ENCODE measurements around the gene AIFM2.
"Not testable (repeated sequence)": the region's sequence is repeated elsewhere in the genome, so short reads cannot be mapped to it uniquely, and the experiment has no call there.

AIFM2 gene

DNA sequence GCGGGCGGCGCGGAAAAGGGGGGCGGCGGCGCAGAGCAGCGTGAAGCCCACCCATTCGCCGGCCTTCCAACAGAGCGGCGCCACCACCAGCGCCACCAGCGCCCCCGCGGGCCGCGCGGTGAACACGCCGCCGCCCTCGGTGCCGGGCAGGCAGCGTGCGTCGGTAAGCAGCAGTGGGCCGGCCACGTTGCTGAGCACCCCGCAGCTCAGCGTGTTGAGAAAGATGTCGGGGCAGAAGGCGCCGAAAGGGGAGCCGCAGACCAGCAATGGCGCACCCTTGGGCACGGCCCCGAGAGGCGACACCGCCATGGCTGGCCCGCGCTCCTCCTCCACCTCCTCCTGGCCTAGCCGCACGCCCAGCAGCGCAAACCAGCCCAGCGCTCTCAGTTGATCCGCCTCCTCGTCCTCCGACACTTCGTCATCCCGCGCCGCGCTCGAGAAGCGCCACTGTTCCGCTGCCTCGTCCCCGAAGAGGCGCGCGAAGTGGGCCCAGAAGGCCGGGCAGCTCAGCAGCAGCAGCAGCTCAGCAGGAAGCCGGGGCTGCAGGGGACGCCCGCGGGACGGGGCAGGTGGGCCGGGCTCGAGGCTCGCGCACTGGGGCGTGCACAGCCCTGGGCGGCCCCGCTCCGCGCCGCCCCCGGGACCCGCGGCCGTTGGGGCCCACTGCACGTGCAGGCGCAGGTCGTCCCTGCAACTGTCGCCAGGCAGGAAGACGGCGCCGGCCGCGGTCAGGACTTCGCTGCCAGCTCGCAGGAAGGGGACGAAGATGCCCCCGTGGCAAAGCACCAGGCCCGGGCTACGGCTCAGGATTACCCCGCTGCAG is 13.3 kb upstream of the AIFM2 start:
- no peak for FAIRE-seq

DNA sequence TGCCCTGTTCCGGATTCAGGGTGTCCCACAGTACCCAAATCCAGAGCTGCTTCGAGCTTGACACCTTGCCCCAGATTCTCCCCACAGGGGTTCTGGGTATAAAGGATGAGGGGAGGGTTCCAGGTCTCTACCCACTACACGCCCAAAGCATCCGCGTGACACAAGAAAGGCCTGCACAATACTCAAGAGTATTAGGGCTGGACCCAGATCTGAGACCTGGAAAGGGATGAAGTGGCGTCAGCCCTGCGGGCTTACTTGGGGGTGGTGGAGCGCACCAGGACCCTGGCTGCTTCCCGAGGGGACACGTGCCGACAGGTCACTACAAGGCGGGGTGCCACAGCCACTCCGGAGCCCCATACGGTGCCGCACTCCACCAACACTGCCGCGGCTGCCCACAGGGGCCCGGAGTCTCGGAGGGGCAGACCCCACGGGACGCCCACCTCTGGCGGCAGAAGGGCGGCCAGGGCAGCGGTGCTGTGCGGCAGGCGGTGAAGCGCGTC is 12.6 kb upstream of the AIFM2 start:
- no peak for FAIRE-seq

- no peak for FAIRE-seq
These were observed 11.9 kb upstream of the AIFM2 start for GRCh38 chr10:70144372-70145110.

GRCh38 chr10:70142555-70142954 is 9.9 kb upstream of the AIFM2 start:
- no peak for FAIRE-seq

GRCh38 chr10:70140297-70140696 is 7.7 kb upstream of the AIFM2 start:
- FAIRE-seq: no peak

DNA sequence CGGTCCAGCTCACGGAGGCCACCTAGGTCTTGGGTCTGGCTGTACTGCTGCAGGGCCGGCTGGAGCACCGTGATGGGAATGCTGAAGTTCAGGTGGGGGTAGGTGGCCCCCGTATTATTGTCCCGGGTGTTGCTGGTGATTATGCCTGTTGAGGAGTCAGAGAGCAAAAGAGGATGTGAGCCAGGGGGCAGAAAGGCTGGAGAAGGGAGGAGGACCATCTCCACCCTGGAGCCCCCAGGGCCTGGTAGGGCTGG is 7.3 kb upstream of the AIFM2 start:
- no peak for FAIRE-seq

DNA sequence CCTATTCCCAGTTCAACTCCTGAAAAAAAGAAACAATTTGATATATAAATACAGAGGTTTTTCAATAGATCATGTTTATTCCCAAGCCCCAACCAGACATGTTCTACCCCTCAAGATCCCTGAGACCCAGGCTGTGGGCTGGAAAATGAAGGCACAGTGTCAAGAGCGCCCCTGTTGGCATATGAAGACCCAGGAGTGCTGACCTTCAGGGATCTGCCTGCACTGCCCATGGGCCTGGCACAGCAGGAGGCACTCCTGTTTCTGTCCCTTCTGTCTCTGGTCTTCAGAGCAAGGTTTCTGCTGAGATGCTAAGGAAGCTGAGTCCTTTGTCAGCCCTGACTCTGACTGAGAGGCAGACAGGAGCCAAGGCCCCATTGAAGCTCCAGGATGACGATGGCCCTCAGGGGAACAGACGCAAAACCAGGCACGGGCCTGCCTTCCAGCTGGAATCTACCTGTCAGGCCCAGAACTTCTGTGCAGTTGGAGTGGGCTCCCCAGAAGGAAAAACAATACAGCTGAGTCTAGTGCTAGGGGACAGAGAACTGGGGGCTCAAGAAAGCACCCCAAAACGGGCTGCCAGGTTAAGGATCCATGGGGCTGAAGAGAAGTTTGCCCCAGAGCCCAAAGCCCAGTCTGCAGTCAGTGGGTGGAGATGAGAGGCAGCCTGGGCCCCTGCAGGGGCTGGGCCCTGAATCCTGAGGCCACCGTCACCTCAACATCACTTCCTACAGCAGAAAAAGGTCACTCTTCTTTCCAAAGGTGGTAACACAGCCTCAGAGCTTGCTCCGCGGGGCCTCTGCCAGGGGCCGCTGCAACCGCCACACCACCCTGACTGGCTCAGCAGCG is 6.7 kb upstream of the AIFM2 start:
- no peak for FAIRE-seq

DNA sequence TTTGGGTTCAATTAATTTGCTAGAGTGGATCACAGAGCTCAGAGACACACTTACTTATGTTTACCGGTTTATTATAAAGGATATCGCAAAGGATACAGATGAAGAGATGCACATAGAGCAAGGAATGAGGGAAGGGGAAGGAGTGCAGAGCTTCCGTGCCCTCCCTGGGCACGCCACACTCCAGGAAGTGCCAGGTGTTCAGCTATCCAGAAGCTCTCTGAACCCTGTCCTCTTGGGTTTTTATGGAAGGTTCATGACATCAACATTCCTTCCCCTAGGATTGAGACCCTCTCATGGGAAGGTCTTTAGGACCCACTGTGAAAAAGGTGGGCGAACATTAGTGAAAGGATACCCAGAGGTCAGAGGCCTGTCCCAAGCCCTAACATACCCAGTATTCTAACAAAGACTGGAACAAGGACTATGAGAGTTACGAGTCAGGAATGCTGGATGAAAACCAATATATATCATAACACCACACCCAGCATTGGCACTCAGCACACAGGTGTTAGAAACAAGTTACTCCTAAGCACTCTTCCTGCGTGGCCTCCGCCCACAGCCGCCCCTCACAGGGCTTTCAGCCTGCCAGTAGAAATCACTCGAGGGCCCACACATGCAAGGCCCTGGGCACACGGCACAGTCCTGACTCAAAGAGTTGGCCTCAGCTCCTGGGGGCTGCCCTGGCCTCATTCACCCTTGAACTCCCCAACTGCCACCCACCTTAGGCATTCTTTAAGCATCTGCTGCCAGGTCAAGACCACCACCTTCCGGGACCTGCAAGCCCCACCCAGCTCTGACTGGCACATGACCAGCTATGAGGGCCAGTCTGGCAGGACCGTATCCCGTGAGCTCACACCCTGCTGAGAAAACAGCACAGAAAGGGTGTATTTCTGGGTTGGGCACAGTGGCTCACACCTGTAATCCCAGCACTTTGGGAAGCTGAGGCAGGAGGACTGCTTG is 5.6 kb upstream of the AIFM2 start:
- FAIRE-seq: no peak

- FAIRE-seq: no peak
These were observed 4.5 kb upstream of the AIFM2 start for GRCh38 chr10:70137135-70137534.

DNA sequence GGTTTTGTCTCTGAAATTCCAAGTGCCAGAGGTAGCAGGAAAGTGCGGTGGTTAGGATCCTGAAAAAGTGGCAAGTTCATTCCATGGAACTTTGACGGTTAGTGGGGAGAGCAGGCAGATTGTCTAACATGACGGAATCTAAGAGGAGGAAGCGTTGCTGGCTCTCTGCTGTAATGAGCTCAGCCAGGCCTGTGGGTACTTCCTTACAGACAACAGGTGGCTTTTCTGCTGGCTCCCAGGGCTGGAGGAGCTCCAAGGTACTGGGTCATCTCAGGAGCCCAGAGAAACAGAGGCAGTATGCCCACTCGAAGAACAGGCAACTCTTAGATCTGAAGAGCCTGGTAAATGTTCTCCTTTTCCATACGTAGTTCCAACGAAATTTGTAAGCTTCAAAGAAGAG is 3.1 kb upstream of the AIFM2 start:
- no peak for FAIRE-seq

DNA sequence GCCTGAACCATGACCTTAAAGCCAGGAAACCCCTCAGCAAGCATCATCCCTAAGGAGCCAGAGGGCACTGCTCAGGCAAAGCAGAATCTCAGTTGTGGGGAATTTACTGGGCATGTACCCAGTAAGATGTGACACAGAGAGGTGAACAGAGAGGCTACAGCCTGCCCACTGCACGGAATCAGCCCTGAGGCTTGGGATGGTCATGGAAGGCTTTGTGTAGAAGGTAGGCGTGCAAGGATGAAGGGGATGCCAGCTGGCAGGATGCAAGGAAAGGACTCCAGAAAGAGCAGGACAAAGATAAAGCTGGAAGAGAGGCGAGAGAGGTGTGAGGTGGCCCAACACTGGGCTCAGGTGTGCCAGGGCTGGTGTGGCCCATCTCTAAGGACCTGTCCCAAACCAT is 2.4 kb upstream of the AIFM2 start:
- no peak for FAIRE-seq

DNA sequence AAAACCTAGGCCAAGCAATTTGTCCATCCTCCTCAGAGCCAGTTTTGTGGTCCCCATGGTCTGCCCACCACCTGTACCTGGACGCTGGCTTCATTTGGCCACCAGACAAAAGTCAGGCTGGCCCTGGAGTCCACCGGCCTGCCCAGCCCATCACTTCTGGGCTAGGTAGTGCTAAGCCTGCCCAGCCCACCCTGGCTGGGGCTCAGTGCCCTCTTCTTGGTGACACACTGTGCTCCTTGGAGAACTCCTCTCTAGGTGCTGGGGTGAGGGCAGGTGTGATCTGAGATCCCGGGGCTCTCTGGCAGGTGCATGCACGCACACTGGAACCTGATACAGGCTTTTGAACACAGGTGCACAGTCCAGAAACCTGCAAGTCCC is 1.1 kb downstream of the AIFM2 start:
- FAIRE-seq: no peak

- FAIRE-seq: no peak
These were observed 1.6 kb downstream of the AIFM2 start for GRCh38 chr10:70130878-70131559.

DNA sequence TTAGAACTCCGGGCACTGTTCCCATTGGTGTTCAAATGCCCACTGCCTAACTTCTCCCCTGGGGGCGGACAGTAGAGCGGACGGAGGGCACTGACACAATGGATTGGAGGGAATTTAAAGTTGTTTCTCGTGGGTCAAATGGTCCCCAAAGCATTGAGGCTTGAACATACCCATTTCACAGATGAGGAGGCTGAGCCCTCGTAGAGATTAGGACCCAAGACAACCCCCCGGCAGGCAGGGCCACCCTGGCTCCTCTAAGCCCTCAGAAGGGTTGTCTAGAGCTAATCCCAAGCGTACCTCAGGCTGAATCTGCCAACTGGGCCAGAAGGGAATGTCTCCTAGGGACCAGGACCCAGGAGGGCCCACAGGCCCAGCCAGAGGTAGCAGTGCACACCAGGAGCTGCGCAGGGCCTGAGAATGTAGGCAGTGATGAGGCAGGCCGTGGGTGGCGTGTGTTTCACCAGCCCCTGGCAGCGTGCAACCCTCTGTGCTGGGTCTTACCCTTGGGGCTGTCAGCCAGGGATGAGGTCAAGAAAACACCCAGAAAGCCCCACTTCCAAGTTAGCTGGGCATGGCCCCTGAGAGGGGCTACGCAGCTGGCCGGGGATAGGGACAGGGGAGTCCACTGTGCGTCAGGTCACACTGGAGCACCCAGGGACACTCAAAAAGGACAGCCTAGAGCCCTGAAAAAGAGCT is 5.8 kb downstream of the AIFM2 start:
- no peak for FAIRE-seq

- no peak for FAIRE-seq
These were observed 6.6 kb downstream of the AIFM2 start for GRCh38 chr10:70125918-70126552.

GRCh38 chr10:70124918-70125317 is 7.7 kb downstream of the AIFM2 start:
- FAIRE-seq: no peak

GRCh38 chr10:70124415-70124814 is 8.2 kb downstream of the AIFM2 start:
- FAIRE-seq: no peak

DNA sequence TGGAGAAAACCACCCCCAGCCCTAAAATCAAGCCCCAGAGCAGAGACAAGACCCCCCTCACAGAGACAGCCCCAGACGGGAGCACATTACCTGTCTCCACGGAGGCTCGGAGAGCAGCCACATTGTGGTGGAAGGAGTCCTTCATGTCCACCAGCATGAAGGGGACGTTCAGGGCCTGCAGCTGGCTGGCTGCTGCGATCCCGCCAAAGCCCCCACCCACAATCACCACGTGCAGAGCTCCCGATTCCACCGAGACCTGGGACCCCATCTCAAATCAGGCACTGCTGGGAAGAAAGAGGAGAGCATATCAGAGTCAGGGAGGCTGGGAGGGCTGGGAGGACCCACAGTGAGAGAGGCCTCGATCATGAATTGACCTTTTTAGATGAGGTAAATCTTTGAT is 8.8 kb downstream of the AIFM2 start:
- no peak for FAIRE-seq

- FAIRE-seq: not testable (repeated sequence)
These were observed 9.5 kb downstream of the AIFM2 start for GRCh38 chr10:70123166-70123565.

- no peak for FAIRE-seq
These were observed 9.9 kb downstream of the AIFM2 start for GRCh38 chr10:70122742-70123141.

All from TTC549 (cell line).